Fibroblast of the aortic adventitia (primary cell): ENCODE results near the gene GLI3. TPM values are rescaled to one million over a fixed set of nuclear protein-coding genes. Genes with fewer than 3 reads are reported as not detected.

ENCODE experiments used
- DNase-seq: peaks from one replicate; pipeline ENCODE4 v3.0.0-alpha.2; 2010; ENCODE audit warnings: low read depth
- H3K4me3 ChIP-seq: 2 replicates; pipeline ENCODE4 v1.5.1; 2011; ENCODE audit warnings: low read depth, mild to moderate bottlenecking, control low read depth, low read length, moderate library complexity
- CTCF ChIP-seq: IDR thresholded peaks from 2 replicates; pipeline ENCODE4 v1.5.1; 2011; ENCODE audit warnings: mild to moderate bottlenecking, low read length, control low read depth, inconsistent platforms; ENCODE audit not compliant: insufficient read depth
- total RNA-seq: library from RNA; depleted of rRNA; stranded (reverse); fragments of >200 nt; gene quantifications from 2 replicates; pipeline ENCODE4 v1.2.3, GENCODE V29; 2012; ENCODE audit warnings: low replicate concordance

Gene GLI3
- total RNA-seq, 1 donor, result 7.0 TPM

- no peak overlapping the region for H3K4me3 ChIP-seq
- peak; percentile 46 for DNase-seq
- no peak for TF ChIP-seq CTCF
Observed at GRCh38 chr7:42108803-42109528, 128.0 kb downstream of the GLI3 start.

DNA sequence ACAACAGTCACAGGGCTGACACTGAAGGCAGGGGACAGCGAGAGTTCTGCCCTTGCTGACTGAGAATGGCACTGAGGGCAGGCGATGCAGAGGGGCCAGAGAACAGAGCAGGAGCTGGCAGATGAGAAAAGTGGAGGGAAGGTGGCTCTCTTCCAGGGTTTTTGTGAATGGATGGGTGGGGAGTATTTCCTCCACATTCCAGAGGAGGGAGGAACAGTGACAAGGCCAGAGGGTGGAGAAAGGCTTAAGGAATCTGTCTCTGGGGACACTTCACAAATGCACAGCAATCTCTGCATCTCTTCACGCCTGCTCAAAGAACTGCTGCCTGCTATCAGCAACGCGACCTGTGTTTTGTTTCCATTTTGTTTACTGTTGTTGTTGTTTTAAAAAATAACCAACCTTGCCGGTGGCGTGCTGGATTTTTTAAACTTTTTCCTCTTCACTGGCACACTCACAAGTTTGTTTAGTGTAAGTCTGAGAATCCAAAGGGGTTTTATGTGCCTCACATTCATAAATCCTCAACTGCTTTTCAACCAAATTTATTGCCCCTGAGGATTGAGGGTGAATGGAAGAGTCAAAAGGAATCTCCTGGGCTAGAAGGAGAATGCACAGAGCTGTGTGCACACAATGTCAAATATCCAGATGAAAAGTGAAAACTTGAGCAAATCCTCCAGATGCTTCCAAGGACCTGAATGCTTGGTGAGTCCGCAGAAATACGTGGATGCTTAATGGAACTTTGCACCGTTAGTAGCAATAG is 129.3 kb downstream of the GLI3 start:
- peak; percentile 85 for DNase-seq
- H3K4me3 ChIP-seq, result no peak overlapping the region
- no peak for TF ChIP-seq CTCF

DNA sequence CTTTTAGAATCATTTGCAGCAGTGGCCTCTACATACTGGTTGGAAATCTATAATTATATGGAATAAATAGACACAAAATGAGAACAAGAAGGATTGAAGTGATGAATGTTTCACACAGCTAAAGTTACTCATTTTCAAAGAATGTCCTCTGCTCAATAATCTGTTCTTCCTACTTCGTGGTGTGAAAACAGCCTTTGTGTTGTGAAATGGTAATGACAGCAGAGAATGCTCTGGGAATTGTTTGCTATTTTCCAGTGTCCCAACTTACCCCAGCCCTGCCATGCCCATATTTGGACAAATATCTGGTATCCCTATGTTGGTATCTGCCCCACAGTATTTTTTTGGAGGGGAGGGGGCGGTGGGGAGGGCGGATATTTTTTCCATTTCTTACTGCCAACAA is 130.4 kb downstream of the GLI3 start:
- no peak for TF ChIP-seq CTCF
- no peak overlapping the region for H3K4me3 ChIP-seq
- no peak for DNase-seq

GRCh38 chr7:42105554-42106358 is 131.3 kb downstream of the GLI3 start:
- DNase-seq, result peak; percentile 38
- TF ChIP-seq CTCF, result no peak
- no peak overlapping the region for H3K4me3 ChIP-seq

- TF ChIP-seq CTCF, result no peak
- no peak overlapping the region for H3K4me3 ChIP-seq
- no peak for DNase-seq
Observed at GRCh38 chr7:42104694-42105093, 132.3 kb downstream of the GLI3 start.

DNA sequence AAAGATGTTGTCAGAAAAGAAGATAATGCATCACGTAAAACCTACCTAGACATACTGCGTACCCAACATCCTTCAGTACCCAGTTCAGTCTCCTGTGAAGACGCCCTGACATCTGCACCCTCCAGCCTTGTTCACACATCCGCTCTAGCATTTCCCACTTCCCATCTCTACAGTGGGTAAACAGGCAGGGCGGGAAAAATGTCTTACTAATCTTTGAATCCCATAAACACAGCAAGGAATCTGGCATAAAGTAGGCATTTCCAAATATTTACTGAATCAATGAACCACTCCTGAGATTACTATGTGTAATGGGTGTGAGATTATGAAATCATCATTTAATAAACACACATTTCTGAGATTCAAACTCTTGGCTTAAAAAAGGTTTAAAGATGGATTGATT is 132.8 kb downstream of the GLI3 start:
- TF ChIP-seq CTCF, result no peak
- H3K4me3 ChIP-seq, result no peak overlapping the region
- DNase-seq, result no peak
